Measurements from ENCODE around the gene ASRGL1. TPM values are rescaled to one million over a fixed set of nuclear protein-coding genes. Genes with fewer than 3 reads are reported as not detected.

The ASRGL1 gene
- total RNA-seq (2022; extraction: Qiagen RNA extraction), result 9.9 to 14.3 TPM (median 14.1 TPM) in 5 replicates

GRCh38 chr11:62337303-62338181, at the start of gene ASRGL1:
Gene ASRGL1 (plus strand): TSS chr11:62337448. CDS start chr11:62337978, 530 bp downstream.

GRCh38 chr11:62298975-62299374, 38.3 kb upstream of the ASRGL1 start, which contains the start of gene SCGB1D4:
Gene SCGB1D4 (minus strand): TSS chr11:62299075. CDS start chr11:62299010, 65 bp downstream.

GRCh38 chr11:62418733-62419132, 81.5 kb downstream of the ASRGL1 start, which contains the start of gene SCGB1A1:
Gene SCGB1A1 (plus strand): TSS chr11:62419033. CDS start chr11:62419096, 63 bp downstream.

Other genes starting within 250 kb of the ASRGL1 start
- gene INCENP, start 213.4 kb upstream of the ASRGL1 start, total RNA-seq (2022; extraction: Qiagen RNA extraction), result 42.4 to 64.7 TPM (median 60.5 TPM) in 5 replicates
- gene SCGB1D1, start 147.2 kb upstream of the ASRGL1 start, total RNA-seq (2022; extraction: Qiagen RNA extraction), result not detected in 5 replicates
- not detected in 5 replicates for gene SCGB2A1, start 128.8 kb upstream of the ASRGL1 start, total RNA-seq (2022; extraction: Qiagen RNA extraction)
- not detected in 5 replicates for gene SCGB1D2, start 95.2 kb upstream of the ASRGL1 start, total RNA-seq (2022; extraction: Qiagen RNA extraction)
- gene SCGB2A2, start 67.3 kb upstream of the ASRGL1 start, total RNA-seq (2022; extraction: Qiagen RNA extraction), result not detected in 5 replicates
- gene SCGB1D4, start 38.4 kb upstream of the ASRGL1 start, total RNA-seq (2022; extraction: Qiagen RNA extraction), result not detected in 5 replicates
- 0.27 to 0.32 TPM in 2 of 5 replicates, not detected in the others for gene SCGB1A1, start 81.6 kb downstream of the ASRGL1 start, total RNA-seq (2022; extraction: Qiagen RNA extraction)
- 298 to 478 TPM (median 418 TPM) in 5 replicates for gene AHNAK, start 209.4 kb downstream of the ASRGL1 start, total RNA-seq (2022; extraction: Qiagen RNA extraction)
- 1,895 to 2,114 TPM (median 2,034 TPM) in 5 replicates for gene EEF1G, start 236.4 kb downstream of the ASRGL1 start, total RNA-seq (2022; extraction: Qiagen RNA extraction)

Measured in A549 treated with dexamethasone at 1 μM for 4 hours (cell line).